ENCODE measurements around the gene OR5H15. TPM values are rescaled to one million over a fixed set of nuclear protein-coding genes. Genes with fewer than 3 reads are reported as not detected.
"Not testable (repeated sequence)": the region's sequence is repeated elsewhere in the genome, so short reads cannot be mapped to it uniquely, and the experiment has no call there.

The OR5H15 gene
- total RNA-seq, 1 donor from 2014 or later: not detected

- H3K9me3 ChIP-seq: no peaks in the 10 kb centered on the region
- H3K36me3 ChIP-seq: no peaks in the 10 kb centered on the region
- no peak for TF ChIP-seq CTCF (IDR thresholded peaks at IDR 0.05)
- intact Hi-C loops (cut with DNase I): no loop called here
- DNase-seq (no peak), ATAC-seq (no peak)
- no peak overlapping the region for H3K4me3 ChIP-seq
- no peaks in the 10 kb centered on the region for H3K27me3 ChIP-seq
- no peaks in the 10 kb centered on the region for H3K4me1 ChIP-seq
- no peak overlapping the region for H3K27ac ChIP-seq
These were observed 17.7 kb upstream of the OR5H15 start for GRCh38 chr3:98148751-98149150.

- DNase-seq; H3K27me3 ChIP-seq; H3K36me3 ChIP-seq; H3K27ac ChIP-seq; H3K4me3 ChIP-seq; intact Hi-C loops (cut with DNase I); H3K9me3 ChIP-seq; ATAC-seq; H3K4me1 ChIP-seq: not testable (repeated sequence)
These were observed 17.0 kb upstream of the OR5H15 start for GRCh38 chr3:98149456-98149855.

- no peaks in the 10 kb centered on the region for H3K4me1 ChIP-seq
- no peak overlapping the region for H3K27ac ChIP-seq
- DNase-seq (no peak), ATAC-seq (no peak)
- intact Hi-C loops (cut with DNase I): no loop called here
- no peak for TF ChIP-seq CTCF (IDR thresholded peaks at IDR 0.05)
- no peaks in the 10 kb centered on the region for H3K36me3 ChIP-seq
- H3K27me3 ChIP-seq: no peaks in the 10 kb centered on the region
- H3K4me3 ChIP-seq: no peak overlapping the region
- no peaks in the 10 kb centered on the region for H3K9me3 ChIP-seq
These were observed 15.3 kb upstream of the OR5H15 start for GRCh38 chr3:98151241-98151640.

GRCh38 chr3:98171071-98171470, 4.6 kb downstream of the OR5H15 start:
- intact Hi-C loops (cut with DNase I): no loop called here
- no peaks in the 10 kb centered on the region for H3K9me3 ChIP-seq
- H3K4me3 ChIP-seq: no peak overlapping the region
- TF ChIP-seq CTCF (IDR thresholded peaks at IDR 0.05): no peak
- ATAC-seq (no peak), DNase-seq (no peak)
- no peak overlapping the region for H3K27ac ChIP-seq
- H3K27me3 ChIP-seq: no peaks in the 10 kb centered on the region
- no peaks in the 10 kb centered on the region for H3K36me3 ChIP-seq
- no peaks in the 10 kb centered on the region for H3K4me1 ChIP-seq

- H3K27me3 ChIP-seq: no peaks in the 10 kb centered on the region
- H3K4me3 ChIP-seq: no peak overlapping the region
- no peak for TF ChIP-seq CTCF (IDR thresholded peaks at IDR 0.05)
- ATAC-seq (no peak), DNase-seq (no peak)
- intact Hi-C loops (cut with DNase I): no loop called here
- no peaks in the 10 kb centered on the region for H3K9me3 ChIP-seq
- H3K27ac ChIP-seq: no peak overlapping the region
- no peaks in the 10 kb centered on the region for H3K36me3 ChIP-seq
- H3K4me1 ChIP-seq: no peaks in the 10 kb centered on the region
These were observed 6.1 kb downstream of the OR5H15 start for GRCh38 chr3:98172621-98173020.

GRCh38 chr3:98180319-98180890, 13.9 kb downstream of the OR5H15 start:
- H3K36me3 ChIP-seq: no peaks in the 10 kb centered on the region
- DNase-seq (no peak), ATAC-seq (peak; percentile 26)
- no peaks in the 10 kb centered on the region for H3K4me1 ChIP-seq
- intact Hi-C loops (cut with DNase I): no loop called here
- no peak for TF ChIP-seq CTCF (IDR thresholded peaks at IDR 0.05)
- no peaks in the 10 kb centered on the region for H3K9me3 ChIP-seq
- H3K27ac ChIP-seq: no peak overlapping the region
- H3K4me3 ChIP-seq: no peak overlapping the region
- no peaks in the 10 kb centered on the region for H3K27me3 ChIP-seq

Measured in upper lobe of right lung (tissue), 1 donor.